ENCODE results near the gene SSBP4.

SSBP4 gene

DNA sequence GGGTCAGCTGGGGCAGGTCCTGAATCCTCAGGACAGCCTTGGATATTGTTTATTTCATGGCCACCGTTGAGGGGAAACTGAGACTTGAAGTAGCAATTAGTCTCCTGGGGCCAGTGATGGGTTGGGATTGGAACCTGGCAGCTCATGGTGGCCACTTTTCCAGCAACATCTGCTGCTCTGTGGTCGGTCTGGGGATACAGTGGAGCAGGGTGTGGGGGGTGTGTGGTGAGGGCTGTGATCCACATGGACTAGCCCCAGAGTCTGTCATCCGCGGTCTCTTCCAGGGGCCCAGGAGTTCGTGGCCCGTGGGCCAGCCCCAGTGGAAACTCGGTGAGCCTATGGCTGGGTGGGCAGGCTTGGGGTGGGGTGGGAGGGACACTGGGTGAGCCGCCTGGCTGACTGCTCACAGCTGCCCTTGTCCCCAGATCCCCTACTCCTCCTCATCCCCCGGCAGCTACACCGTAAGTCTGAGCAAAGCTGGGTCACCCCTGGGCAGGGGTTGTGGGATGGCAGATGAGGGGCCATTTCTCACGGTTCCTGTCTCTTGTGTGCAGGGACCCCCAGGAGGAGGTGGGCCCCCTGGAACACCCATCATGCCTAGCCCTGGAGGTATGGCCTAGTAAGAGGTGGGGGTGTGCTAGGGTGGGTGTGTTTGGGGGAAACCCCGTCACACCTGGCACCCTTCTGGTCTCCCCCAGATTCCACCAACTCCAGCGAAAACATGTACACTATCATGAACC, 13.2 kb downstream of the SSBP4 start:
- Histone ChIP-seq H3K9ac (ENCODE audit: insufficient read length, low read depth) (peak overlapping the region; percentile 83), H3K9me3 (ENCODE audit: insufficient read depth, low read length) (no peaks in the 10 kb centered on the region), H3K4me3 (ENCODE audit: insufficient read length, low read depth) (peak overlapping the region; percentile 62), H3K36me3 (ENCODE audit: insufficient read depth, insufficient read length, low read length) (peaks cover 24% of the 10 kb centered on the region), H3K27me3 (ENCODE audit: insufficient read depth, insufficient read length) (no peaks in the 10 kb centered on the region), H3K4me1 (ENCODE audit: insufficient read depth, insufficient read length) (peaks cover 45% of the 10 kb centered on the region)
- DNase-seq (ENCODE audit: low read depth, low spot score) = no peak
- TF ChIP-seq ZNF274 (IDR thresholded peaks at IDR 0.05; ENCODE audit: low read depth, low read length) = no peak
- TF ChIP-seq YY1 (IDR thresholded peaks at IDR 0.05; ENCODE audit: insufficient read depth, insufficient read length) = no peak
- no peak for TF ChIP-seq SUZ12 (IDR thresholded peaks at IDR 0.05; ENCODE audit: extremely low read depth, insufficient read depth, insufficient read length)

DNA sequence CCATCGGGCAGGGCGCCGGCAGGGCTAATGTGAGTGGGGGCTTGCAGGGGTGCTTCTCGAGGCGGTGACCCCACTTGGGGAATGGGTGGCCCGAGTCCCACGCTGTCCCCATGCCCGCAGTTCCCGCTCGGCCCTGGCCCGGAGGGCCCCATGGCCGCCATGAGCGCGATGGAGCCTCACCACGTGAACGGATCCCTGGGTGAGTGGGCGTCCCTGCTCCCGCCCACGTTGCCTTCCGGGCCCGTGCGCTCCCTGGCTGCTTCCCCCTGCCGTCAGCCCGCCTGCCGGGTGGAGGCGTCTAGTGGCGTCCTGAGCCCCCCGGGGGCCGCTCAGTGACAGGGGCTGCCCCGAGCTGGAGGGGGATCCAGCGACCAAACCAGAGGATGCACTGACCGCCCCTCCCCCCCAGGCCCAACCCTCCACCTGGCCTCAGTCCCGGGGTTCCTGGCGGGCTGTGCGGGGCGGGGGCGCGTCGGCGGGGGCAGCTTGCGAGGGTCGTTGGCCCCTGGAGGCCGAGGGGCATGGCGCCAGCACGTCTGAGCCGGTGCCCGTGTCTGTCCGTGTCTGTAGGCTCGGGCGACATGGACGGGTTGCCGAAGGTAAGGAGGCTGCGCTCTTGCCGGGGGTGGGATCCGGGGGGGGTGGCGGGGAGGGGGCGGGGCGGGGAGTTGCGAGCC, 14.0 kb downstream of the SSBP4 start:
- H3K4me3 ChIP-seq (ENCODE audit: insufficient read length, low read depth) = peak overlapping the region; percentile 62
- H3K9me3 ChIP-seq (ENCODE audit: insufficient read depth, low read length) = no peaks in the 10 kb centered on the region
- H3K9ac ChIP-seq (ENCODE audit: insufficient read length, low read depth) = peak overlapping the region; percentile 83
- DNase-seq (ENCODE audit: low read depth, low spot score) = no peak
- TF ChIP-seq SUZ12 (IDR thresholded peaks at IDR 0.05; ENCODE audit: extremely low read depth, insufficient read depth, insufficient read length) (no peak), YY1 (IDR thresholded peaks at IDR 0.05; ENCODE audit: insufficient read depth, insufficient read length) (peak; percentile 19)
- H3K27me3 ChIP-seq (ENCODE audit: insufficient read depth, insufficient read length) = no peaks in the 10 kb centered on the region
- H3K36me3 ChIP-seq (ENCODE audit: insufficient read depth, insufficient read length, low read length) = peaks cover 24% of the 10 kb centered on the region
- H3K4me1 ChIP-seq (ENCODE audit: insufficient read depth, insufficient read length) = peaks cover 39% of the 10 kb centered on the region

DNA sequence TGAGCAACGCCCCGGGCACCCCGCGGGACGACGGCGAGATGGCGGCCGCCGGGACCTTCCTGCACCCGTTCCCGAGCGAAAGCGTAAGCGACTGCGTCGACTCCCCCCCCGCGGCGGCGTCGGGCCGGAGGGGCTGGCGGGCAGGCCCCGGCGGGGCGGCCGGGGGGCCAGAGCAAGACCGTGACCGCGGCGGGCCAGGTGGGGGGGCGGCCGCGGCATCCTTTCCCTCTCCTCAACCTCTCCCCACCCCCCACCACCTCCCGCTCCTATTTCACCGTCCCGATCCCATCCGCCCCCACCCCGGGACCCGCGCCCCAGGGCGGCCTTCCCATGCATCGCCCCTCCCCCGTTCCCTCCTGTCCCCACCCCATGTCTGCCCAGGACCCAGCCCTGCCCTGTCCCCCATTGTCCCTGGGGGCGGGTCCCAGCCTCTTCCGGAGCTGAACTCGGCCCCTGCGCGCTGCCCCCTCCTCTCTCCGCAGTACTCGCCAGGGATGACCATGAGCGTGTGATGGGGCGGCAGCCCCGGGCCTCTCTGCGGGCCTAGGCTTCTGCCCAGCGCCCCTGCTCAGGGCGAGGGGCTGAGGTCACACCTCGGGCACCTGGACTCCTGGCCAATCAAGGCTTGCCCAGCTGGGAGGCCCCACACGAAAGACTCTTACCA, 14.7 kb downstream of the SSBP4 start:
- peak overlapping the region; percentile 24 for H3K4me3 ChIP-seq (ENCODE audit: insufficient read length, low read depth)
- peak overlapping the region; percentile 72 for H3K9ac ChIP-seq (ENCODE audit: insufficient read length, low read depth)
- TF ChIP-seq ZNF274 (IDR thresholded peaks at IDR 0.05; ENCODE audit: low read depth, low read length) (no peak), SUZ12 (IDR thresholded peaks at IDR 0.05; ENCODE audit: extremely low read depth, insufficient read depth, insufficient read length) (no peak), YY1 (IDR thresholded peaks at IDR 0.05; ENCODE audit: insufficient read depth, insufficient read length) (no peak)

DNA sequence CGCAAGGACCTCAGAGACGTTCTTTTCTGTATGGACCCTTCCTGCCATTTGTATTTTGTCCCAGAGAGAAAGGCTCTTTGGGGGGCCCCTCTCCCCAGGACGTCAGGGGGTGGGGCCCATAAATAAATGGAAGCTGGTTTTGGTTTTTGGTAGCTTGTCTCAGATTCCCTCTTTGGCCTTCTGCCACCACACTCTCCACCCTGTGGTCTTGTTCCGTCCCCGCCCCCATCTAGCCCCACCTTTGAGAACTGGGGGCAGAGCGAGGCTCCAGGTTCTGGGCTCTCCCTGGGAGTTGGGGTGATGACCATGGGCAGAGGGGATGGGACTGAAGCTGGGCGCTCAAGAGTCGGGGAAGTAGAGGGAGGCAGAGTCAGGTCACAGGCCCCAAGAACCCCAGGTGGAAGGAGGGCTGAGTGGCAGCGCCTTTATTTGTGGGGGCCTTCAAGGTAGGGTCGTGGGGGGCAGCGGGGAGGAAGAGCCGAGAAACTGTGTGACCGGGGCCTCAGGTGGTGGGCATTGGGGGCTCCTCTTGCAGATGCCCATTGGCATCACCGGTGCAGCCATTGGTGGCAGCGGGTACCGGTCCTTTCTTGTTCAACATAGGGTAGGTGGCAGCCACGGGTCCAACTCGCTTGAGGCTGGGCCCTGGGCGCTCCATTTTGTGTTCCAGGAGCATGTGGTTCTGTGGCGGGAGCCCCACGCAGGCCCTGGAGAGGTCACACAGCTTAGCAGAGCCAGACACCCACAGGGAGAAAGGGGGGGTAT, 15.4 kb downstream of the SSBP4 start:
- peak overlapping the region; percentile 24 for H3K4me3 ChIP-seq (ENCODE audit: insufficient read length, low read depth)
- no peak for TF ChIP-seq YY1 (IDR thresholded peaks at IDR 0.05; ENCODE audit: insufficient read depth, insufficient read length)
- TF ChIP-seq SUZ12 (IDR thresholded peaks at IDR 0.05; ENCODE audit: extremely low read depth, insufficient read depth, insufficient read length) = no peak
- no peak for TF ChIP-seq ZNF274 (IDR thresholded peaks at IDR 0.05; ENCODE audit: low read depth, low read length)
- peaks cover 24% of the 10 kb centered on the region for H3K36me3 ChIP-seq (ENCODE audit: insufficient read depth, insufficient read length, low read length)
- H3K9ac ChIP-seq (ENCODE audit: insufficient read length, low read depth) = peak overlapping the region; percentile 72
- peaks cover 43% of the 10 kb centered on the region for H3K4me1 ChIP-seq (ENCODE audit: insufficient read depth, insufficient read length)
- no peaks in the 10 kb centered on the region for H3K9me3 ChIP-seq (ENCODE audit: insufficient read depth, low read length)
- H3K27me3 ChIP-seq (ENCODE audit: insufficient read depth, insufficient read length) = no peaks in the 10 kb centered on the region
- no peak for DNase-seq (ENCODE audit: low read depth, low spot score)

More for the DNA sequence above, 14.7 kb downstream of the SSBP4 start:
- peaks cover 24% of the 10 kb centered on the region for H3K36me3 ChIP-seq (ENCODE audit: insufficient read depth, insufficient read length, low read length)
- H3K27me3 ChIP-seq (ENCODE audit: insufficient read depth, insufficient read length) = no peaks in the 10 kb centered on the region
- peaks cover 41% of the 10 kb centered on the region for H3K4me1 ChIP-seq (ENCODE audit: insufficient read depth, insufficient read length)
- no peaks in the 10 kb centered on the region for H3K9me3 ChIP-seq (ENCODE audit: insufficient read depth, low read length)
- no peak for DNase-seq (ENCODE audit: low read depth, low spot score)

DNA sequence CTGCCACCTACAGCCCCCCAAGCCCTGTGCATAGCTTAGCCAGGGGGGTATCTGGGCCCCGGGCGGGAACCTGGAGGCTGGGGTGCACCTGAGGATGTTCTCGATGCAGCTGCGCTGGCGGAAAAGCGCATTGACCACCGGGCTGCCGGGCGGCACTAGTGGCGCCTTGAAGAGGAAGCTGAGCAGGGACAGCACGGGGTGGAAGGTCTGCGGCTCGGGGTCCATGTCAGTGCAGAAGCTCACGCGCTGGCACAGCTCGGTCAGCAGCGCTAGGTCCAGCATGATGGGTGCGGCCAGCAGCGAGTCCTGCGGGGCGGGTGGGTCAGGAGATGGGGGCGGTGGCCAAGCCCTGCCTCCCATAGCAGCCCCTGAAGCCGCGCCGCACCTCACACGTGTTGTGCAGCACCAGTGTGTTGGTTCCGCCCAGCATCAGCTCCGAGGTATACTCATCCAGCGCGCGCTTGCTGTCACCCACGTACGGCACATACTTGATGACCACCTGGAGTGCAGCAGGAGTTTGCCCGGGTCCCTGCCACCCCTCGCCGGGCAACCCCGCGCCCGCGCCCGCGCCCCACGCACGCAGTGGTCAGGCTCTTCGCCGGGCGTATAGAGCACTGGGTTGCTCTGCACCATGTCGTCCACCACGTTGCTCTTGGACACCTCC, 16.1 kb downstream of the SSBP4 start:
- no peak overlapping the region for H3K4me3 ChIP-seq (ENCODE audit: insufficient read length, low read depth)
- peak overlapping the region; percentile 21 for H3K9ac ChIP-seq (ENCODE audit: insufficient read length, low read depth)
- H3K9me3 ChIP-seq (ENCODE audit: insufficient read depth, low read length) = no peaks in the 10 kb centered on the region
- peaks cover 48% of the 10 kb centered on the region for H3K4me1 ChIP-seq (ENCODE audit: insufficient read depth, insufficient read length)
- DNase-seq (ENCODE audit: low read depth, low spot score) = no peak
- no peak for TF ChIP-seq YY1 (IDR thresholded peaks at IDR 0.05; ENCODE audit: insufficient read depth, insufficient read length)
- TF ChIP-seq ZNF274 (IDR thresholded peaks at IDR 0.05; ENCODE audit: low read depth, low read length) = no peak
- TF ChIP-seq SUZ12 (IDR thresholded peaks at IDR 0.05; ENCODE audit: extremely low read depth, insufficient read depth, insufficient read length) = no peak
- H3K27me3 ChIP-seq (ENCODE audit: insufficient read depth, insufficient read length) = no peaks in the 10 kb centered on the region
- H3K36me3 ChIP-seq (ENCODE audit: insufficient read depth, insufficient read length, low read length) = peaks cover 24% of the 10 kb centered on the region

DNA sequence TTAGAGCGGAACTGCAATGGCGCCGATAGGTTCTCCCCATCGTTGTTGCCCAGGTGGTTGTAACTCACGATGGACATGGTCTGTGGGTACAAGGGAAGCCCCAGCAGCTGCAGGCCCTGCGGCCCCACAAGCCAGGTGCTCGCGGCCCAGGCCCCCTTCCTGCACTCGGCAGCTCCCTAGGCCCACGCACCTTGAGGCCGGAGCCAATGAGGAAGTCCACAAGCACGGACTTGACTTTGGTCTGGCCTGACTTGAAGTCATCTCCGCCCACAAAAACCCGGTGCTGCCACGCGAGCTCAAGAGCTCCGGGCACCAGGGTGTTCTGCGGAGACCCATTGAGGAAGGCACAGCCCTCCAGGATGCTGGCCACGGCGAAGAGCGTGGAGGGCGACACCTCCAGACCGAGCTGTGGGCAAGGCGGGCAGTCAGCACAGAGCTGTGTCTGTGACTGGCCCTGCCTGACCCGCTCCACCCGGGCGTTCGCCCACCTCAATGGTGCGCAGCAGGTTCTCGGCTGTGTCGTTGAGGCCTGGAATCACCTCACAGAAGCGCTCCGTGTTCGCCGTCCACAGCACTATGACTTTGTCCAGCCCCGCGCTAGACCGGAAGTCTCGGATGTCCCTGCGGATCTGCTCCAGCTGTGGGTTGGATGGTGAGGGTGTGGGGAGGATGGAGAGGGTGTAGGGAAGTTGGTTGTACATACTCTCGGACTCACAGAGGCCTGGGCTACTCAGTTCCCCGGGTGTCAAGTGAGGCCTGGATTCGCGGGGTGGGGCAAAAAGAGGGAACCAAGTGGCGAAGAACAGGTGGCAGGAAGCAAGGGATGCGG, 16.9 kb downstream of the SSBP4 start:
- Histone ChIP-seq H3K9ac (ENCODE audit: insufficient read length, low read depth) (peak overlapping the region; percentile 78), H3K27me3 (ENCODE audit: insufficient read depth, insufficient read length) (no peaks in the 10 kb centered on the region), H3K9me3 (ENCODE audit: insufficient read depth, low read length) (no peaks in the 10 kb centered on the region), H3K36me3 (ENCODE audit: insufficient read depth, insufficient read length, low read length) (peaks cover 24% of the 10 kb centered on the region), H3K4me1 (ENCODE audit: insufficient read depth, insufficient read length) (peaks cover 47% of the 10 kb centered on the region), H3K4me3 (ENCODE audit: insufficient read length, low read depth) (peak overlapping the region; percentile 61)
- no peak for DNase-seq (ENCODE audit: low read depth, low spot score)
- TF ChIP-seq YY1 (IDR thresholded peaks at IDR 0.05; ENCODE audit: insufficient read depth, insufficient read length) (no peak), ZNF274 (IDR thresholded peaks at IDR 0.05; ENCODE audit: low read depth, low read length) (no peak), SUZ12 (IDR thresholded peaks at IDR 0.05; ENCODE audit: extremely low read depth, insufficient read depth, insufficient read length) (no peak)
